CD4-positive, alpha-beta T cell (primary cell): Measurements from ENCODE around the gene KDM5A. TPM values are rescaled to one million over a fixed set of nuclear protein-coding genes. Genes with fewer than 3 reads are reported as not detected.

Source experiments
- ATAC-seq: fragments of 200-7000 bp; cut with Tn5 transposase; one replicate; pipeline ENCODE4 v1.10.0; 2022; ENCODE audit warnings: mild to moderate bottlenecking; ENCODE audit not compliant: poor library complexity
- CTCF ChIA-PET: fragments of 350-600 bp; sonication (Branson Sonifier 250); formaldehyde crosslinking; loops from one replicate; lab custom pipeline; 2021; ENCODE audit warnings: antibody characterized with exemption, inconsistent platforms; lab: Charles Lee
- POLR2A ChIA-PET: fragments of 350-600 bp; sonication (Branson Sonifier 250); formaldehyde crosslinking; loops from one replicate; lab custom pipeline; 2021; ENCODE audit warnings: antibody characterized with exemption, inconsistent platforms; lab: Charles Lee
- DNase-seq, 14 experiments: peaks; one replicate each; pipeline ENCODE4 v3.0.0-alpha.2; 2013 to 2020; ENCODE audit warnings: mixed read lengths in 2 of 14
- H3K27ac ChIP-seq, 2 donors: one replicate each; pipeline versions ENCODE4 v1.5.1 to v1.7.0; 2013; ENCODE audit warnings: low read length in 2 of 2, low read depth in 1 of 2, mild to moderate bottlenecking in 1 of 2
- H3K27me3 ChIP-seq, 2 experiments: 1 replicate in 1 of 2; 2 replicates in 1 of 2; pipeline versions ENCODE4 v1.6.1 to v1.7.0; 2013; ENCODE audit warnings: low read length in 2 of 2, control low read depth in 1 of 2, mild to moderate bottlenecking in 1 of 2, moderate library complexity in 1 of 2; ENCODE audit not compliant: insufficient read depth in 2 of 2, control insufficient read depth in 1 of 2
- H3K36me3 ChIP-seq: one replicate; pipeline ENCODE4 v1.6.1; 2013; ENCODE audit warnings: low read length, control low read depth; ENCODE audit not compliant: insufficient read depth
- H3K4me1 ChIP-seq: one replicate; pipeline ENCODE4 v1.6.1; 2013; ENCODE audit warnings: low read length, control low read depth; ENCODE audit not compliant: insufficient read depth
- H3K4me3 ChIP-seq: one replicate; pipeline ENCODE4 v1.5.1; 2013; ENCODE audit warnings: mild to moderate bottlenecking, low read length, moderate library complexity
- H3K9me3 ChIP-seq, 2 experiments: 1 replicate in 1 of 2; 2 replicates in 1 of 2; pipeline versions ENCODE4 v1.6.1 to v1.7.0; 2013; ENCODE audit warnings: low read length in 2 of 2, mild to moderate bottlenecking in 2 of 2, control low read depth in 1 of 2, moderate library complexity in 1 of 2; ENCODE audit not compliant: control insufficient read depth in 1 of 2, insufficient read depth in 1 of 2
- H3K27ac Mint-ChIP-seq: one replicate; pipeline ENCODE4 v1.8.0; 2020; ENCODE audit warnings: mixed read lengths
- H3K27me3 Mint-ChIP-seq: one replicate; pipeline ENCODE4 v1.8.0; 2021; ENCODE audit warnings: mixed read lengths
- H3K36me3 Mint-ChIP-seq: one replicate; pipeline ENCODE4 v1.8.0; 2021; ENCODE audit warnings: low read depth, mixed read lengths
- H3K4me1 Mint-ChIP-seq: one replicate; pipeline ENCODE4 v1.8.0; 2021; ENCODE audit warnings: low read depth, mixed read lengths
- H3K4me3 Mint-ChIP-seq: one replicate; pipeline ENCODE4 v1.8.0; 2020; ENCODE audit warnings: mild to moderate bottlenecking, mixed read lengths
- H3K9me3 Mint-ChIP-seq: one replicate; pipeline ENCODE4 v1.8.0; 2020; ENCODE audit warnings: mixed read lengths
- intact Hi-C, 2 experiments: fragments of 100-400 bp; cut with DNase I in 1 of 2; cut with micrococcal nuclease in 1 of 2; formaldehyde crosslinking; loops; one replicate each; pipeline versions ENCODE4 v1.15.1 to v1.9.0; 2023 to 2025; cut with DNase I, micrococcal nuclease
- total RNA-seq, 174 experiments: library from RNA in 2 of 174; stranded (reverse) in 2 of 174; gene quantifications; one replicate each; pipeline ENCODE4 v1.2.3 and lab custom pipeline; 2021 to 2026
- TF ChIP-seq, protein P1 (sequence below): fragments of 200-600 bp; IDR thresholded peaks from one replicate; pipeline ENCODE4 v1.8.0; 2022; ENCODE audit warnings: antibody characterized with exemption, mild to moderate bottlenecking

Gene KDM5A
- total RNA-seq, 2 experiments from 2014 or later, result 149 to 151 TPM

GRCh38 chr12:232731-233614 is 156.1 kb downstream of the KDM5A start:
- Mint-ChIP-seq H3K36me3 (no peaks in the 10 kb centered on the region), H3K27ac (no peak overlapping the region), H3K4me1 (no peaks in the 10 kb centered on the region), H3K4me3 (no peak overlapping the region), H3K9me3 (peaks cover 8% of the 10 kb centered on the region), H3K27me3 (no peaks in the 10 kb centered on the region)
- intact Hi-C loops, result no loop called here
- Histone ChIP-seq H3K36me3 (no peaks in the 10 kb centered on the region), H3K4me3 (no peak overlapping the region), H3K9me3 (peaks cover 6 to 36% of the 10 kb centered on the region in 2 experiments), H3K4me1 (no peaks in the 10 kb centered on the region), H3K27me3 (peaks cover 0 to 7% of the 10 kb centered on the region in 2 experiments), H3K27ac (no peak overlapping the region)
- POLR2A ChIA-PET, result no interaction called here
- ATAC-seq (no peak), DNase-seq (no peak)
- CTCF ChIA-PET, result no interaction called here
- TF ChIP-seq, protein P1, sequence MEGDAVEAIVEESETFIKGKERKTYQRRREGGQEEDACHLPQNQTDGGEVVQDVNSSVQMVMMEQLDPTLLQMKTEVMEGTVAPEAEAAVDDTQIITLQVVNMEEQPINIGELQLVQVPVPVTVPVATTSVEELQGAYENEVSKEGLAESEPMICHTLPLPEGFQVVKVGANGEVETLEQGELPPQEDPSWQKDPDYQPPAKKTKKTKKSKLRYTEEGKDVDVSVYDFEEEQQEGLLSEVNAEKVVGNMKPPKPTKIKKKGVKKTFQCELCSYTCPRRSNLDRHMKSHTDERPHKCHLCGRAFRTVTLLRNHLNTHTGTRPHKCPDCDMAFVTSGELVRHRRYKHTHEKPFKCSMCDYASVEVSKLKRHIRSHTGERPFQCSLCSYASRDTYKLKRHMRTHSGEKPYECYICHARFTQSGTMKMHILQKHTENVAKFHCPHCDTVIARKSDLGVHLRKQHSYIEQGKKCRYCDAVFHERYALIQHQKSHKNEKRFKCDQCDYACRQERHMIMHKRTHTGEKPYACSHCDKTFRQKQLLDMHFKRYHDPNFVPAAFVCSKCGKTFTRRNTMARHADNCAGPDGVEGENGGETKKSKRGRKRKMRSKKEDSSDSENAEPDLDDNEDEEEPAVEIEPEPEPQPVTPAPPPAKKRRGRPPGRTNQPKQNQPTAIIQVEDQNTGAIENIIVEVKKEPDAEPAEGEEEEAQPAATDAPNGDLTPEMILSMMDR, result no peak

- H3K4me3 ChIP-seq, result no peak overlapping the region
- no peaks in the 10 kb centered on the region for H3K36me3 ChIP-seq
- Mint-ChIP-seq H3K27ac (no peak overlapping the region), H3K36me3 (no peaks in the 10 kb centered on the region), H3K4me1 (no peaks in the 10 kb centered on the region), H3K4me3 (no peak overlapping the region), H3K9me3 (peaks cover 3% of the 10 kb centered on the region), H3K27me3 (no peaks in the 10 kb centered on the region)
- intact Hi-C loops, result no loop called here
- ChIA-PET POLR2A (no interaction called here), CTCF (no interaction called here)
- TF ChIP-seq, protein P1, result no peak
- H3K9me3 ChIP-seq, result peaks cover under 1 to 22% of the 10 kb centered on the region in 2 experiments
- peaks cover 0 to 3% of the 10 kb centered on the region in 2 experiments for H3K27me3 ChIP-seq
- H3K4me1 ChIP-seq, result no peaks in the 10 kb centered on the region
- DNase-seq (no peak), ATAC-seq (no peak)
- H3K27ac ChIP-seq, result no peak overlapping the region
Observed at GRCh38 chr12:230925-231671, 158.0 kb downstream of the KDM5A start.

Other genes with a start within 250 kb of the KDM5A start
- not detected for gene SLC6A12, start 175.2 kb downstream of the KDM5A start, total RNA-seq
- under 1 TPM; 0.11 to 0.60 TPM for gene SLC6A13, start 126.5 kb downstream of the KDM5A start, total RNA-seq
- 1 to 10 TPM; 5.3 to 7.8 TPM for gene CCDC77, start 12.3 kb upstream of the KDM5A start, total RNA-seq
- 1 to 10 TPM; 1.4 to 1.8 TPM for gene B4GALNT3, start 70.6 kb upstream of the KDM5A start, total RNA-seq